ENCODE data around the gene ARFIP2. TPM values are rescaled to one million over a fixed set of nuclear protein-coding genes. Genes with fewer than 3 reads are reported as not detected.

The ARFIP2 gene
- total and polyA plus RNA-seq, 8 donors: 30.5 to 92.0 (median 38.6) TPM

- no peak for TF ChIP-seq CTCF (IDR thresholded peaks at IDR 0.05)
- no peaks in the 10 kb centered on the region for H3K36me3 ChIP-seq
- DNase-seq: peak in 5 of 6 donors; percentile 62 to 84 (median 70)
- WGBS, 2 donors: 54 to 56% methylated on average over 5 to 6 of the region's 6 CpGs
- intact Hi-C loops (cut with DNase I): no loop called here
- FAIRE-seq: no peak
- H3K4me3 ChIP-seq: no peak overlapping the region
- H3K4me1 ChIP-seq: peaks cover 0 to 11% (median 4%) of the 10 kb centered on the region in 3 donors
- H3K27me3 ChIP-seq: no peaks in the 10 kb centered on the region
- peak in 3 of 4 donors; percentile 35 to 80 (median 79) for ATAC-seq
- H3K9me3 ChIP-seq: no peaks in the 10 kb centered on the region
- no peak overlapping the region for H3K27ac ChIP-seq
These were observed 12.2 kb downstream of the ARFIP2 start for GRCh38 chr11:6468712-6469495.

GRCh38 chr11:6459099-6459450, 22.1 kb downstream of the ARFIP2 start:
- no peak for TF ChIP-seq CTCF (IDR thresholded peaks at IDR 0.05)
- no peaks in the 10 kb centered on the region for H3K27me3 ChIP-seq
- 71 to 75% methylated on average over 1 of the region's 1 CpG for WGBS, 2 donors
- H3K4me1 ChIP-seq: no peaks in the 10 kb centered on the region
- no peak for DNase-seq
- H3K9me3 ChIP-seq: no peaks in the 10 kb centered on the region
- intact Hi-C loops (cut with DNase I): no loop called here
- no peak overlapping the region for H3K27ac ChIP-seq
- no peak overlapping the region for H3K4me3 ChIP-seq
- FAIRE-seq: no peak
- ATAC-seq: no peak
- peaks cover 0 to 26% (median 5%) of the 10 kb centered on the region in 3 donors for H3K36me3 ChIP-seq

GRCh38 chr11:6458352-6459098, 22.6 kb downstream of the ARFIP2 start:
- DNase-seq (no peak), ATAC-seq (peak; percentile 12 to 80 (median 72)), FAIRE-seq (no peak)
- Histone ChIP-seq H3K4me3 (no peak overlapping the region), H3K36me3 (peaks cover 0 to 26% (median 5%) of the 10 kb centered on the region in 3 donors), H3K4me1 (no peaks in the 10 kb centered on the region), H3K27ac (peak overlapping the region in 1 of 4 donors; percentile 21), H3K27me3 (no peaks in the 10 kb centered on the region), H3K9me3 (no peaks in the 10 kb centered on the region)
- 46 to 56% methylated on average over 2 of the region's 2 CpGs for WGBS, 2 donors
- TF ChIP-seq CTCF (IDR thresholded peaks at IDR 0.05): no peak
- intact Hi-C loops (cut with DNase I): no loop called here

- peak in 1 of 6 donors; percentile 68 for DNase-seq
- intact Hi-C loops (cut with DNase I): no loop called here
- no peaks in the 10 kb centered on the region for H3K9me3 ChIP-seq
- no peak for FAIRE-seq
- peaks cover 0 to 26% (median 5%) of the 10 kb centered on the region in 3 donors for H3K36me3 ChIP-seq
- ATAC-seq: no peak
- whole genome bisulfite sequencing, 2 donors: 86 to 88% methylated on average over 26 of the region's 26 CpGs
- no peaks in the 10 kb centered on the region for H3K27me3 ChIP-seq
- H3K4me3 ChIP-seq: no peak overlapping the region
- H3K27ac ChIP-seq: peak overlapping the region in 1 of 4 donors; percentile 21
- no peaks in the 10 kb centered on the region for H3K4me1 ChIP-seq
- no peak for TF ChIP-seq CTCF (IDR thresholded peaks at IDR 0.05)
These were observed 23.4 kb downstream of the ARFIP2 start for GRCh38 chr11:6457581-6458320.
